WTC11 (cell line): ENCODE measurements around the gene SLC44A3. TPM values are rescaled to one million over a fixed set of nuclear protein-coding genes. Genes with fewer than 3 reads are reported as not detected.

Source experiments
- ATAC-seq: fragments of 200-7000 bp; cut with Tn5 transposase; 2 replicates; pipeline ENCODE4 v1.10.0; 2021; ENCODE audit warnings: mild to moderate bottlenecking, moderate library complexity
- CTCF ChIA-PET: fragments of 300-600 bp; sonication (Branson Sonifier 250); formaldehyde crosslinking; loops from one replicate; lab custom pipeline; 2021; ENCODE audit warnings: antibody characterized with exemption; lab: Charles Lee
- POLR2A ChIA-PET: fragments of 350-600 bp; sonication (Branson Sonifier 250); formaldehyde crosslinking; loops from one replicate; lab custom pipeline; 2021; ENCODE audit warnings: antibody characterized with exemption; lab: Charles Lee
- DNase-seq: peaks from one replicate; pipeline ENCODE4 v3.0.0; 2021; ENCODE audit warnings: low spot score
- H3K27ac Mint-ChIP-seq: 2 replicates; pipeline ENCODE4 v1.8.0; 2021; ENCODE audit warnings: mixed read lengths
- H3K27me3 Mint-ChIP-seq: 2 replicates; pipeline ENCODE4 v1.8.0; 2021; ENCODE audit warnings: low read depth, mild to moderate bottlenecking, moderate library complexity, mixed read lengths
- H3K36me3 Mint-ChIP-seq: 2 replicates; pipeline ENCODE4 v1.8.0; 2021; ENCODE audit warnings: mixed read lengths
- H3K4me1 Mint-ChIP-seq: 2 replicates; pipeline ENCODE4 v1.8.0; 2022; ENCODE audit warnings: mixed read lengths
- H3K4me3 Mint-ChIP-seq: 2 replicates; pipeline ENCODE4 v1.8.0; 2021; ENCODE audit warnings: mild to moderate bottlenecking, moderate library complexity, mixed read lengths
- H3K9me3 Mint-ChIP-seq: 2 replicates; pipeline ENCODE4 v1.8.0; 2021; ENCODE audit warnings: mixed read lengths
- ATF1 ChIP-seq: sonication (generic); formaldehyde crosslinking; IDR thresholded peaks from 2 replicates; pipeline ENCODE4 v1.8.1; 2023; ENCODE audit warnings: mild to moderate bottlenecking, moderate library complexity, missing genetic modification reagents
- ATF3 ChIP-seq: sonication (generic); formaldehyde crosslinking; conservative IDR thresholded peaks from 2 replicates; pipeline ENCODE4 v1.8.1; 2022; ENCODE audit warnings: mild to moderate bottlenecking, missing genetic modification reagents
- E2F4 ChIP-seq: sonication (generic); formaldehyde crosslinking; IDR thresholded peaks from 2 replicates; pipeline ENCODE4 v1.8.1; 2022; ENCODE audit warnings: low read depth, mild to moderate bottlenecking, moderate library complexity, missing genetic modification reagents, borderline replicate concordance
- EMX1 ChIP-seq: fragments of 250-450 bp; sonication (Bioruptor Pico); IDR thresholded peaks from 2 replicates; pipeline ENCODE4 v1.8.0; 2021; ENCODE audit warnings: mild to moderate bottlenecking
- GABPB1 ChIP-seq: sonication (generic); formaldehyde crosslinking; IDR thresholded peaks from 2 replicates; pipeline ENCODE4 v1.8.1; 2023; ENCODE audit warnings: mild to moderate bottlenecking, missing genetic modification reagents
- KAT7 ChIP-seq: sonication (generic); formaldehyde crosslinking; IDR thresholded peaks from 2 replicates; pipeline ENCODE4 v1.8.1; 2023; ENCODE audit warnings: missing genetic modification reagents, mild to moderate bottlenecking, borderline replicate concordance
- MLX ChIP-seq: sonication (generic); formaldehyde crosslinking; IDR thresholded peaks from 2 replicates; pipeline ENCODE4 v1.8.1; 2023; ENCODE audit warnings: mild to moderate bottlenecking, missing genetic modification reagents, moderate library complexity
- MYBL2 ChIP-seq: sonication (generic); formaldehyde crosslinking; IDR thresholded peaks from 2 replicates; pipeline ENCODE4 v1.8.1; 2023; ENCODE audit warnings: mild to moderate bottlenecking, moderate library complexity, missing genetic modification reagents
- NFATC4 ChIP-seq: fragments of 250-450 bp; sonication (Bioruptor Pico); IDR thresholded peaks from 2 replicates; pipeline ENCODE4 v1.9.0; 2021; ENCODE audit warnings: mild to moderate bottlenecking
- NFYB ChIP-seq: sonication (generic); formaldehyde crosslinking; conservative IDR thresholded peaks from 2 replicates; pipeline ENCODE4 v1.8.0; 2022; ENCODE audit warnings: low read depth, missing genetic modification reagents
- NR1H2 ChIP-seq: sonication (generic); formaldehyde crosslinking; IDR thresholded peaks from 2 replicates; pipeline ENCODE4 v1.9.0; 2021; ENCODE audit warnings: mild to moderate bottlenecking, moderate library complexity, missing genetic modification reagents
- SMAD3 ChIP-seq: sonication (generic); formaldehyde crosslinking; IDR thresholded peaks from 2 replicates; pipeline ENCODE4 v1.8.0; 2022; ENCODE audit warnings: missing genetic modification reagents, mild to moderate bottlenecking, borderline replicate concordance
- SMAD4 ChIP-seq: sonication (generic); formaldehyde crosslinking; IDR thresholded peaks from 2 replicates; pipeline ENCODE4 v1.8.0; 2022; ENCODE audit warnings: mild to moderate bottlenecking, missing genetic modification reagents
- SOX15 ChIP-seq: fragments of 250-450 bp; sonication (Bioruptor Pico); IDR thresholded peaks from 2 replicates; pipeline ENCODE4 v1.9.0; 2021; ENCODE audit warnings: mild to moderate bottlenecking
- TCF7 ChIP-seq: sonication (generic); formaldehyde crosslinking; IDR thresholded peaks from 2 replicates; pipeline ENCODE4 v1.8.0; 2022; ENCODE audit warnings: mild to moderate bottlenecking, low read depth, missing genetic modification reagents, moderate library complexity
- ZBTB21 ChIP-seq: sonication (generic); formaldehyde crosslinking; IDR thresholded peaks from 2 replicates; pipeline ENCODE4 v1.8.1; 2023; ENCODE audit warnings: mild to moderate bottlenecking, missing genetic modification reagents, borderline replicate concordance
- ZNF232 ChIP-seq: sonication (generic); formaldehyde crosslinking; IDR thresholded peaks from 2 replicates; pipeline ENCODE4 v1.8.0; 2022; ENCODE audit warnings: mild to moderate bottlenecking, missing genetic modification reagents
- ZNF263 ChIP-seq: sonication (generic); formaldehyde crosslinking; IDR thresholded peaks from 2 replicates; pipeline ENCODE4 v1.8.1; 2022; ENCODE audit warnings: low read depth, mild to moderate bottlenecking, moderate library complexity, missing genetic modification reagents
- ZNF425 ChIP-seq: fragments of 250-450 bp; sonication (Bioruptor Pico); conservative IDR thresholded peaks from 2 replicates; pipeline ENCODE4 v1.9.0; 2021; ENCODE audit warnings: mild to moderate bottlenecking
- ZNF671 ChIP-seq: fragments of 250-450 bp; sonication (Bioruptor Pico); IDR thresholded peaks from 2 replicates; pipeline ENCODE4 v1.8.0; 2021; ENCODE audit warnings: mild to moderate bottlenecking
- total RNA-seq: library from RNA; stranded (reverse); gene quantifications from 3 replicates; pipeline ENCODE4 v1.2.3, GENCODE V29; 2021
- TF ChIP-seq, protein P1 (sequence below): sonication (generic); formaldehyde crosslinking; IDR thresholded peaks from 2 replicates; pipeline ENCODE4 v1.8.1; 2023; ENCODE audit warnings: mild to moderate bottlenecking, missing genetic modification reagents, moderate library complexity
- TF ChIP-seq, protein P2 (sequence below): sonication (generic); formaldehyde crosslinking; IDR thresholded peaks from 2 replicates; pipeline ENCODE4 v1.8.1; 2022; ENCODE audit warnings: mild to moderate bottlenecking, moderate library complexity, missing genetic modification reagents
- TF ChIP-seq, protein P3 (sequence below): sonication (generic); formaldehyde crosslinking; IDR thresholded peaks from 2 replicates; pipeline ENCODE4 v1.8.1; 2022; ENCODE audit warnings: missing genetic modification reagents, borderline replicate concordance

The SLC44A3 gene
- total RNA-seq, 1 experiment from 2014 or later, result 4.7 TPM

DNA sequence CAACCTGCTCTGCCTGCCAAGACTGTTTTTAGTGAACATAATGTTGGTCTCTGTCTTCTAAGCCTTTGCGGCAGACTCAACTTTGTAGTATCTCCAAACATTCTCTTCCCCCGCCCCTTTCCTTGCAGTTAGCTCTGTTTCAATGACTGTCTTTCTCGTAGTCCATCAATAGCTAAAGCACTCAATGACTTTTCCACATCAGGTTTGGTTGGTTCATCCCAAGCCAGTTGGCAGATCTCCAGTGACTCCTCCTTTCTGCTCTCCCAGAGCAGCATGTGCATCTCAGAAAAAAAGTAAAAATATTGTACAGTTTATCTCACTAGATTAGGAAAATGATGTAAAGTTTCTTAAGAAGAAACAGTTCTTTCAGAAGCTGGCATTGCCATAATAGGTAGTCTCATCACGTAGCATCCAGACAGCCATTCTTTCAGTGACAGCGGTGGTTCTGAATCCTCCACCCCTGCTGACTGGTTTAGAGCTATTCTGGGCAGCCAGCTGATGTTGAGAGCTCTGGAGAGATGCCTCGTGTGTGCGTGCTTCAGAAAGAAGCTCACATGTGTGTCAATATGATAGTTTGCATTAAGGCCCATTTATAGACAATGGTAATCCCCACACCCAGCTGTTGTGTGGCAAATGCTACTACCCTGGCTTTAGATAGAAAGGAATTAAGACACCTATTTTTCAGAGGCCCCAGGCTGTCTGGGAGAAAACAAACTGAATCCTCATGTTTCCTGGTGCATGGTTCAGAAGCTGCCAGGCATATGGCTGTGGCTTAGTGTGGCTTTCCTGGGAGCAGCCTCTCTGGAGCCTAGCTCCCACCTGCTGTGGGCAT is 53.6 kb downstream of the SLC44A3 start:
- Mint-ChIP-seq H3K27ac (no peak overlapping the region), H3K27me3 (peaks cover 3% of the 10 kb centered on the region; the same call in 1 of the 2 replicates), H3K36me3 (no peaks in the 10 kb centered on the region), H3K9me3 (peaks cover 3% of the 10 kb centered on the region; the same call in 1 of the 2 replicates), H3K4me3 (no peak overlapping the region), H3K4me1 (peaks cover 6% of the 10 kb centered on the region)
- TF ChIP-seq MLX (CRISPR knock-in tag), result no peak
- TF ChIP-seq, protein P1, sequence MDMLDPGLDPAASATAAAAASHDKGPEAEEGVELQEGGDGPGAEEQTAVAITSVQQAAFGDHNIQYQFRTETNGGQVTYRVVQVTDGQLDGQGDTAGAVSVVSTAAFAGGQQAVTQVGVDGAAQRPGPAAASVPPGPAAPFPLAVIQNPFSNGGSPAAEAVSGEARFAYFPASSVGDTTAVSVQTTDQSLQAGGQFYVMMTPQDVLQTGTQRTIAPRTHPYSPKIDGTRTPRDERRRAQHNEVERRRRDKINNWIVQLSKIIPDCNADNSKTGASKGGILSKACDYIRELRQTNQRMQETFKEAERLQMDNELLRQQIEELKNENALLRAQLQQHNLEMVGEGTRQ (CRISPR knock-in tag), result no peak
- no peak for TF ChIP-seq NFYB (CRISPR knock-in tag)
- TF ChIP-seq, protein P2, sequence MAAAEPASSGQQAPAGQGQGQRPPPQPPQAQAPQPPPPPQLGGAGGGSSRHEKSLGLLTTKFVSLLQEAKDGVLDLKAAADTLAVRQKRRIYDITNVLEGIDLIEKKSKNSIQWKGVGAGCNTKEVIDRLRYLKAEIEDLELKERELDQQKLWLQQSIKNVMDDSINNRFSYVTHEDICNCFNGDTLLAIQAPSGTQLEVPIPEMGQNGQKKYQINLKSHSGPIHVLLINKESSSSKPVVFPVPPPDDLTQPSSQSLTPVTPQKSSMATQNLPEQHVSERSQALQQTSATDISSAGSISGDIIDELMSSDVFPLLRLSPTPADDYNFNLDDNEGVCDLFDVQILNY, result no peak
- no peak for TF ChIP-seq NR1H2
- TF ChIP-seq EMX1, result no peak
- no peak for TF ChIP-seq GABPB1 (CRISPR knock-in tag)
- no peak for TF ChIP-seq ZNF671 (CRISPR knock-in tag)
- TF ChIP-seq E2F4 (CRISPR knock-in tag), result no peak
- no peak for TF ChIP-seq SMAD3 (CRISPR knock-in tag)
- TF ChIP-seq ZNF263 (CRISPR knock-in tag), result no peak
- TF ChIP-seq, protein P3, sequence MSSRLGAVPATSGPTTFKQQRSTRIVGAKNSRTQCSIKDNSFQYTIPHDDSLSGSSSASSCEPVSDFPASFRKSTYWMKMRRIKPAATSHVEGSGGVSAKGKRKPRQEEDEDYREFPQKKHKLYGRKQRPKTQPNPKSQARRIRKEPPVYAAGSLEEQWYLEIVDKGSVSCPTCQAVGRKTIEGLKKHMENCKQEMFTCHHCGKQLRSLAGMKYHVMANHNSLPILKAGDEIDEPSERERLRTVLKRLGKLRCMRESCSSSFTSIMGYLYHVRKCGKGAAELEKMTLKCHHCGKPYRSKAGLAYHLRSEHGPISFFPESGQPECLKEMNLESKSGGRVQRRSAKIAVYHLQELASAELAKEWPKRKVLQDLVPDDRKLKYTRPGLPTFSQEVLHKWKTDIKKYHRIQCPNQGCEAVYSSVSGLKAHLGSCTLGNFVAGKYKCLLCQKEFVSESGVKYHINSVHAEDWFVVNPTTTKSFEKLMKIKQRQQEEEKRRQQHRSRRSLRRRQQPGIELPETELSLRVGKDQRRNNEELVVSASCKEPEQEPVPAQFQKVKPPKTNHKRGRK (CRISPR knock-in tag), result no peak
- no peak for TF ChIP-seq TCF7 (CRISPR knock-in tag)
- TF ChIP-seq NFATC4 (CRISPR knock-in tag), result no peak
- no peak for TF ChIP-seq KAT7 (CRISPR knock-in tag)
- no peak for TF ChIP-seq ATF1
- DNase-seq (no peak), ATAC-seq (no peak)
- POLR2A ChIA-PET, result no interaction called here
- CTCF ChIA-PET, result interaction anchor here (1.0 to 2.5 kb wide), 3 partner anchors 19 to 211 kb away, joined by 4 to 9 read pairs (median 9); no protein-coding TSS in a partner anchor

DNA sequence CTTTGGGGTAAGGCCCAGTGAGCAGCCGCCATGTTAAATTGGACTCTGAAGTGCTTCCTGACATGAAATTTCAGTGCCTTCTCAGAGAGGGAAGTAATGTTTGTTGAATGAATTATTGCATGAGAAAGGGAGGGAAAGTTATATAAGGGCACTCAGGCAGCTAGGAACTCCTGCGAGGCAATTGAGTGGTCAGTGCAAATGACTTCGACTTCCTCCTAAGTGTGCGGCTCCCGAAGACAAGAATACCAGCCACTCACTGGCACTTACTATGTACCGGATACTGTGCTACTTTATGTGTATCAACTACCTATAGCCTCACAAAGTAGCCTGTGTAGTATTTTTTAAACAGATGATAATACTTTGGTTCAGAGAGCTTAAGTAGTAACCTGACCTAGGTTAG is 54.3 kb downstream of the SLC44A3 start:
- CTCF ChIA-PET, result interaction anchor here (2.3 to 2.5 kb wide), 2 partner anchors 20 to 169 kb away, joined by 9 read pairs; no protein-coding TSS in a partner anchor
- DNase-seq, result no peak
- Mint-ChIP-seq H3K4me1 (peaks cover under 1% of the 10 kb centered on the region), H3K9me3 (peaks cover 3% of the 10 kb centered on the region; the same call in 1 of the 2 replicates), H3K27me3 (peaks cover 3% of the 10 kb centered on the region; the same call in 1 of the 2 replicates), H3K36me3 (no peaks in the 10 kb centered on the region), H3K4me3 (no peak overlapping the region), H3K27ac (no peak overlapping the region)
- no peak for ATAC-seq
- POLR2A ChIA-PET, result no interaction called here
- TF ChIP-seq ZNF232 (CRISPR knock-in tag) (no peak), ZBTB21 (no peak), MYBL2 (CRISPR knock-in tag) (no peak), SMAD4 (CRISPR knock-in tag) (no peak), ZNF425 (no peak), SOX15 (CRISPR knock-in tag) (no peak), ATF3 (CRISPR knock-in tag) (no peak)
